Astrocyte (in vitro differentiated cells and primary cell): ENCODE results near the gene SPON1. TPM values are rescaled to one million over a fixed set of nuclear protein-coding genes. Genes with fewer than 3 reads are reported as not detected.

ENCODE experiments used
- DNase-seq: peaks from one replicate; pipeline ENCODE4 v3.0.0-alpha.2; 2010; ENCODE audit warnings: low read depth
- FAIRE-seq: peaks from 2 replicates; lab custom pipeline; 2011; peaks lifted over from hg19 to GRCh38; lab: Jason Lieb, UNC
- H2AFZ ChIP-seq: 2 replicates; pipeline ENCODE4 v1.6.0; 2012; ENCODE audit warnings: low read depth, low read length, inconsistent platforms
- H3K27ac ChIP-seq: 2 replicates; pipeline ENCODE4 v1.5.1; 2011; ENCODE audit warnings: low read depth, low read length, inconsistent platforms
- H3K27me3 ChIP-seq: 2 replicates; pipeline ENCODE4 v1.6.0; 2011; ENCODE audit warnings: low read length, inconsistent platforms; ENCODE audit not compliant: insufficient read depth
- H3K36me3 ChIP-seq: 2 replicates; pipeline ENCODE4 v1.5.1; 2011; ENCODE audit warnings: low read length, inconsistent platforms; ENCODE audit not compliant: insufficient read depth
- H3K4me1 ChIP-seq: 2 replicates; pipeline ENCODE4 v1.5.1; 2011; ENCODE audit warnings: low read length, inconsistent platforms; ENCODE audit not compliant: insufficient read depth
- H3K4me2 ChIP-seq: 2 replicates; pipeline ENCODE4 v1.6.0; 2012; ENCODE audit warnings: low read length, inconsistent platforms
- H3K4me3 ChIP-seq: 2 replicates; pipeline ENCODE4 v1.5.1; 2011; ENCODE audit warnings: low read depth, mild to moderate bottlenecking, low read length, inconsistent platforms; ENCODE audit not compliant: insufficient read depth
- H3K79me2 ChIP-seq: 2 replicates; pipeline ENCODE4 v1.6.0; 2012; ENCODE audit warnings: mild to moderate bottlenecking, low read length, inconsistent platforms; ENCODE audit not compliant: insufficient read depth
- H3K9ac ChIP-seq: 2 replicates; pipeline ENCODE4 v1.6.0; 2012; ENCODE audit warnings: mild to moderate bottlenecking, low read length, inconsistent platforms
- H3K9me3 ChIP-seq: 2 replicates; pipeline ENCODE4 v1.5.1; 2012; ENCODE audit warnings: low read depth, mild to moderate bottlenecking, low read length, inconsistent platforms; ENCODE audit not compliant: insufficient read depth
- H4K20me1 ChIP-seq: 2 replicates; pipeline ENCODE4 v1.6.0; 2012; ENCODE audit warnings: low read length, inconsistent platforms; ENCODE audit not compliant: insufficient read depth
- H3K27ac Mint-ChIP-seq: one replicate; pipeline ENCODE4 v1.8.0; 2021; ENCODE audit warnings: mild to moderate bottlenecking, mixed read lengths; ENCODE audit not compliant: unreplicated experiment
- H3K27me3 Mint-ChIP-seq: one replicate; pipeline ENCODE4 v1.8.0; 2021; ENCODE audit warnings: low read depth, mixed read lengths; ENCODE audit not compliant: unreplicated experiment
- H3K36me3 Mint-ChIP-seq: one replicate; pipeline ENCODE4 v1.8.0; 2021; ENCODE audit warnings: low read depth, mixed read lengths; ENCODE audit not compliant: unreplicated experiment
- H3K4me1 Mint-ChIP-seq: one replicate; pipeline ENCODE4 v1.8.0; 2021; ENCODE audit warnings: low read depth, mixed read lengths; ENCODE audit not compliant: unreplicated experiment
- H3K4me3 Mint-ChIP-seq: one replicate; pipeline ENCODE4 v1.8.0; 2021; ENCODE audit warnings: mild to moderate bottlenecking, moderate library complexity, mixed read lengths; ENCODE audit not compliant: unreplicated experiment
- H3K9me3 Mint-ChIP-seq: one replicate; pipeline ENCODE4 v1.8.0; 2021; ENCODE audit warnings: mild to moderate bottlenecking, mixed read lengths; ENCODE audit not compliant: unreplicated experiment
- CTCF ChIP-seq: IDR thresholded peaks from 2 replicates; pipeline ENCODE4 v1.5.1; 2011; ENCODE audit warnings: low read depth, mild to moderate bottlenecking, inconsistent platforms, low read length, moderate library complexity; ENCODE audit not compliant: insufficient read depth
- EZH2 ChIP-seq: IDR thresholded peaks from 2 replicates; pipeline ENCODE4 v1.6.1; 2012; ENCODE audit warnings: mild to moderate bottlenecking, low read length, inconsistent platforms; ENCODE audit not compliant: insufficient read depth
- total RNA-seq: library from RNA; stranded (reverse); gene quantifications from 2 replicates; pipeline ENCODE4 v1.2.1, GENCODE V29; 2021

The SPON1 gene
- total RNA-seq, 1 donor from 2014 or later: 2.0 TPM

GRCh38 chr11:13972043-13972910, 9.8 kb downstream of the SPON1 start:
- Histone ChIP-seq H3K4me1 (peaks cover 3% of the 10 kb centered on the region), H2AFZ (no peak overlapping the region), H3K9me3 (no peaks in the 10 kb centered on the region), H3K36me3 (no peaks in the 10 kb centered on the region), H3K27me3 (peaks cover 18% of the 10 kb centered on the region), H3K4me2 (no peak overlapping the region), H3K79me2 (no peaks in the 10 kb centered on the region), H3K4me3 (no peak overlapping the region), H3K9ac (no peak overlapping the region), H4K20me1 (no peaks in the 10 kb centered on the region), H3K27ac (no peak overlapping the region)
- TF ChIP-seq EZH2 (no peak), CTCF (no peak)
- H3K27me3 Mint-ChIP-seq: peaks cover 35% of the 10 kb centered on the region
- H3K27ac Mint-ChIP-seq: no peak overlapping the region
- DNase-seq (peak; percentile 62), FAIRE-seq (no peak)
- no peaks in the 10 kb centered on the region for H3K9me3 Mint-ChIP-seq
- peaks cover 5% of the 10 kb centered on the region for H3K4me1 Mint-ChIP-seq
- H3K4me3 Mint-ChIP-seq: no peak overlapping the region
- no peaks in the 10 kb centered on the region for H3K36me3 Mint-ChIP-seq

GRCh38 chr11:13972944-13973343, 10.4 kb downstream of the SPON1 start:
- no peak for TF ChIP-seq EZH2
- TF ChIP-seq CTCF: no peak
- Mint-ChIP-seq H3K27ac (no peak overlapping the region), H3K4me1 (peaks cover 5% of the 10 kb centered on the region), H3K36me3 (no peaks in the 10 kb centered on the region), H3K27me3 (peaks cover 34% of the 10 kb centered on the region), H3K4me3 (no peak overlapping the region), H3K9me3 (no peaks in the 10 kb centered on the region)
- Histone ChIP-seq H3K36me3 (no peaks in the 10 kb centered on the region), H4K20me1 (no peaks in the 10 kb centered on the region), H3K4me2 (no peak overlapping the region), H3K9me3 (no peaks in the 10 kb centered on the region), H3K79me2 (no peaks in the 10 kb centered on the region), H3K27me3 (peaks cover 15% of the 10 kb centered on the region), H3K27ac (no peak overlapping the region), H3K9ac (no peak overlapping the region), H3K4me3 (no peak overlapping the region), H2AFZ (no peak overlapping the region), H3K4me1 (peaks cover 3% of the 10 kb centered on the region)
- FAIRE-seq (no peak), DNase-seq (no peak)

- H3K9me3 Mint-ChIP-seq: no peaks in the 10 kb centered on the region
- Histone ChIP-seq H3K27me3 (peaks cover 10% of the 10 kb centered on the region), H3K79me2 (no peaks in the 10 kb centered on the region), H3K4me3 (no peak overlapping the region), H2AFZ (no peak overlapping the region), H4K20me1 (no peaks in the 10 kb centered on the region), H3K9ac (no peak overlapping the region), H3K9me3 (no peaks in the 10 kb centered on the region), H3K4me2 (no peak overlapping the region), H3K4me1 (peaks cover 3% of the 10 kb centered on the region), H3K36me3 (no peaks in the 10 kb centered on the region), H3K27ac (no peak overlapping the region)
- FAIRE-seq: no peak
- TF ChIP-seq EZH2 (no peak), CTCF (no peak)
- DNase-seq: no peak
- peaks cover 5% of the 10 kb centered on the region for H3K4me1 Mint-ChIP-seq
- H3K4me3 Mint-ChIP-seq: no peak overlapping the region
- H3K36me3 Mint-ChIP-seq: no peaks in the 10 kb centered on the region
- H3K27ac Mint-ChIP-seq: no peak overlapping the region
- peaks cover 30% of the 10 kb centered on the region for H3K27me3 Mint-ChIP-seq
These were observed 12.1 kb downstream of the SPON1 start for GRCh38 chr11:13974631-13975030.
